ENCODE measurements around the gene SPATA6.

Gene SPATA6

GRCh38 chr1:48249868-48250267, 222.1 kb downstream of the SPATA6 start:
- no peak overlapping the region for H3K27ac ChIP-seq (ENCODE audit: low read depth, low read length)
- H3K36me3 ChIP-seq (ENCODE audit: insufficient read depth, low read length), result no peaks in the 10 kb centered on the region
- H3K9ac ChIP-seq (ENCODE audit: low read length), result no peak overlapping the region
- H3K4me1 ChIP-seq (ENCODE audit: insufficient read depth, low read length), result no peaks in the 10 kb centered on the region
- H3K27me3 ChIP-seq (ENCODE audit: control insufficient read depth in 1 of 2, insufficient read depth in 2 of 2, low read length in 2 of 2), result no peaks in the 10 kb centered on the region
- no peaks in the 10 kb centered on the region for H3K9me3 ChIP-seq (ENCODE audit: low read length)
- H3K4me3 ChIP-seq (ENCODE audit: low read depth in 1 of 2, low read length in 2 of 2), result no peak overlapping the region

GRCh38 chr1:48248356-48248755, 223.6 kb downstream of the SPATA6 start:
- H3K27ac ChIP-seq (ENCODE audit: low read depth, low read length), result no peak overlapping the region
- no peaks in the 10 kb centered on the region for H3K4me1 ChIP-seq (ENCODE audit: insufficient read depth, low read length)
- H3K9me3 ChIP-seq (ENCODE audit: low read length), result no peaks in the 10 kb centered on the region
- no peak overlapping the region for H3K9ac ChIP-seq (ENCODE audit: low read length)
- no peak overlapping the region for H3K4me3 ChIP-seq (ENCODE audit: low read depth in 1 of 2, low read length in 2 of 2)
- no peaks in the 10 kb centered on the region for H3K36me3 ChIP-seq (ENCODE audit: insufficient read depth, low read length)
- H3K27me3 ChIP-seq (ENCODE audit: control insufficient read depth in 1 of 2, insufficient read depth in 2 of 2, low read length in 2 of 2), result no peaks in the 10 kb centered on the region

GRCh38 chr1:48246727-48247126, 225.3 kb downstream of the SPATA6 start:
- Histone ChIP-seq H3K36me3 (ENCODE audit: insufficient read depth, low read length) (no peaks in the 10 kb centered on the region), H3K4me1 (ENCODE audit: insufficient read depth, low read length) (no peaks in the 10 kb centered on the region), H3K27ac (ENCODE audit: low read depth, low read length) (no peak overlapping the region), H3K9me3 (ENCODE audit: low read length) (no peaks in the 10 kb centered on the region), H3K27me3 (ENCODE audit: control insufficient read depth in 1 of 2, insufficient read depth in 2 of 2, low read length in 2 of 2) (no peaks in the 10 kb centered on the region), H3K4me3 (ENCODE audit: low read depth in 1 of 2, low read length in 2 of 2) (no peak overlapping the region), H3K9ac (ENCODE audit: low read length) (no peak overlapping the region)
